HEK293 (cell line): Measurements from ENCODE around the gene GFOD1.

Experiments used
- CTCF ChIA-PET: fragments of 350-600 bp; formaldehyde crosslinking; extraction: SDS; loops from one replicate; lab custom pipeline; 2021; ENCODE audit warnings: antibody characterized with exemption; lab: Yijun Ruan, JAX
- POLR2A ChIA-PET: fragments of 300-600 bp; formaldehyde crosslinking; extraction: SDS; loops from one replicate; lab custom pipeline; 2020; ENCODE audit warnings: antibody characterized with exemption, inconsistent platforms; lab: Yijun Ruan, JAX
- H3K27ac ChIP-seq: fragments of 200-500 bp; sonication (Bioruptor generic); 2 replicates; pipeline ENCODE4 v1.5.1; 2014; ENCODE audit warnings: low read depth, low read length, control low read depth, inconsistent platforms; ENCODE audit errors: extremely low read depth
- H3K36me3 ChIP-seq, 2 experiments: fragments of 200-500 bp in 1 of 2; sonication (Bioruptor generic) in 1 of 2; 1 replicate in 1 of 2; 2 replicates in 1 of 2; pipeline ENCODE4 v1.5.1; 2014 to 2017; ENCODE audit warnings: inconsistent platforms in 2 of 2, low read length in 2 of 2; ENCODE audit not compliant: control insufficient read depth in 2 of 2, insufficient read depth in 1 of 2
- H3K4me1 ChIP-seq: fragments of 200-500 bp; sonication (Bioruptor generic); 2 replicates; pipeline ENCODE4 v1.5.1; 2014; ENCODE audit warnings: mild to moderate bottlenecking, low read length, inconsistent platforms; ENCODE audit not compliant: control insufficient read depth, insufficient read depth
- H3K4me3 ChIP-seq: 2 replicates; pipeline ENCODE4 v1.5.1; 2011; ENCODE audit warnings: low read depth, mild to moderate bottlenecking, control low read depth, low read length, moderate library complexity
- H3K9me3 ChIP-seq: fragments of 200-500 bp; sonication (Bioruptor generic); 2 replicates; pipeline ENCODE4 v1.5.1; 2014; ENCODE audit warnings: low read depth, low read length, inconsistent platforms; ENCODE audit not compliant: control insufficient read depth, insufficient read depth
- GFI1B ChIP-seq: fragments of 450-650 bp; formaldehyde crosslinking; IDR thresholded peaks from 2 replicates; pipeline ENCODE4 v1.5.1; 2016; ENCODE audit warnings: missing biosample characterization, missing genetic modification characterization
- HOXD13 ChIP-seq: sonication (generic); formaldehyde crosslinking; IDR thresholded peaks from 2 replicates; pipeline ENCODE4 v1.8.0; 2022; ENCODE audit warnings: missing genetic modification reagents, borderline replicate concordance
- PRDM1 ChIP-seq: fragments of 450-650 bp; formaldehyde crosslinking; IDR thresholded peaks from 2 replicates; pipeline ENCODE4; 2016; ENCODE audit warnings: missing biosample characterization, missing genetic modification characterization
- ZBTB21 ChIP-seq: fragments of 450-650 bp; formaldehyde crosslinking; IDR thresholded peaks from 2 replicates; pipeline ENCODE4 v1.5.1; 2017; ENCODE audit warnings: missing biosample characterization, missing genetic modification characterization
- ZBTB6 ChIP-seq: fragments of 450-650 bp; formaldehyde crosslinking; IDR thresholded peaks from 2 replicates; pipeline ENCODE4 v1.5.1; 2017; ENCODE audit warnings: missing biosample characterization, missing genetic modification characterization
- ZFP41 ChIP-seq: fragments of 450-650 bp; formaldehyde crosslinking; IDR thresholded peaks from 2 replicates; pipeline ENCODE4 v1.5.1; 2016; ENCODE audit warnings: missing biosample characterization, missing genetic modification characterization, borderline replicate concordance
- ZNF121 ChIP-seq: fragments of 450-650 bp; formaldehyde crosslinking; IDR thresholded peaks from 2 replicates; pipeline ENCODE4 v1.5.1; 2016; ENCODE audit warnings: missing biosample characterization, missing genetic modification characterization
- ZNF174 ChIP-seq: fragments of 450-650 bp; formaldehyde crosslinking; IDR thresholded peaks from 2 replicates; pipeline ENCODE4 v1.5.0; 2017; ENCODE audit warnings: missing biosample characterization, mild to moderate bottlenecking, missing genetic modification characterization
- ZNF18 ChIP-seq: fragments of 450-650 bp; formaldehyde crosslinking; IDR thresholded peaks from 2 replicates; pipeline ENCODE4 v1.5.1; 2016; ENCODE audit warnings: missing biosample characterization, missing genetic modification characterization
- ZNF202 ChIP-seq: fragments of 450-650 bp; formaldehyde crosslinking; IDR thresholded peaks from 2 replicates; pipeline ENCODE4 v1.5.1; 2016; ENCODE audit warnings: missing biosample characterization, missing genetic modification characterization, borderline replicate concordance
- ZNF223 ChIP-seq: fragments of 450-650 bp; formaldehyde crosslinking; IDR thresholded peaks from 2 replicates; pipeline ENCODE4 v1.5.1; 2016; ENCODE audit warnings: missing biosample characterization, missing genetic modification characterization
- ZNF292 ChIP-seq: fragments of 450-650 bp; formaldehyde crosslinking; IDR thresholded peaks from 2 replicates; pipeline ENCODE4 v1.5.1; 2016; ENCODE audit warnings: low read depth, missing biosample characterization, missing genetic modification characterization, borderline replicate concordance
- ZNF362 ChIP-seq: fragments of 450-650 bp; formaldehyde crosslinking; IDR thresholded peaks from 2 replicates; pipeline ENCODE4 v1.5.1; 2016; ENCODE audit warnings: missing biosample characterization, missing genetic modification characterization
- ZNF391 ChIP-seq: fragments of 450-650 bp; formaldehyde crosslinking; IDR thresholded peaks from 2 replicates; pipeline ENCODE4 v1.5.1; 2016; ENCODE audit warnings: low read depth, missing biosample characterization, missing genetic modification characterization, borderline replicate concordance
- ZNF518A ChIP-seq: fragments of 450-650 bp; formaldehyde crosslinking; conservative IDR thresholded peaks from 2 replicates; pipeline ENCODE4 v1.5.1; 2016; ENCODE audit warnings: low read depth, missing biosample characterization, missing genetic modification characterization
- ZNF544 ChIP-seq: fragments of 450-650 bp; formaldehyde crosslinking; IDR thresholded peaks from 2 replicates; pipeline ENCODE4 v1.5.0; 2017; ENCODE audit warnings: missing biosample characterization, missing genetic modification characterization
- ZNF555 ChIP-seq: fragments of 450-650 bp; formaldehyde crosslinking; conservative IDR thresholded peaks from 2 replicates; pipeline ENCODE4 v1.5.1; 2017; ENCODE audit warnings: missing biosample characterization, mild to moderate bottlenecking, missing genetic modification characterization, inconsistent platforms
- ZNF560 ChIP-seq: fragments of 450-650 bp; formaldehyde crosslinking; IDR thresholded peaks from 2 replicates; pipeline ENCODE4 v1.5.1; 2017; ENCODE audit warnings: missing biosample characterization, missing genetic modification characterization, borderline replicate concordance
- ZNF561 ChIP-seq: fragments of 450-650 bp; IDR thresholded peaks from 2 replicates; pipeline ENCODE4 v1.5.1; 2018; ENCODE audit warnings: missing biosample characterization, missing genetic modification characterization, borderline replicate concordance
- ZNF580 ChIP-seq: fragments of 450-650 bp; formaldehyde crosslinking; IDR thresholded peaks from 2 replicates; pipeline ENCODE4 v1.5.1; 2016; ENCODE audit warnings: missing biosample characterization, missing genetic modification characterization

GFOD1 gene

GRCh38 chr6:13526357-13526726 is 38.9 kb upstream of the GFOD1 start (continued):
- TF ChIP-seq ZNF518A (tag by site-specific recombination) (no peak), ZNF174 (tag by site-specific recombination) (no peak), ZNF223 (no peak), ZNF292 (tag by site-specific recombination) (no peak), ZNF544 (no peak), ZFP41 (no peak), ZNF580 (tag by site-specific recombination) (no peak)

GRCh38 chr6:13524801-13525508 is 37.6 kb upstream of the GFOD1 start:
- CTCF ChIA-PET, result interaction anchor here (0.7 kb wide), 1 partner anchor 33 kb away, joined by 4 read pairs; no protein-coding TSS in a partner anchor
- no peak overlapping the region for H3K27ac ChIP-seq
- H3K4me3 ChIP-seq, result no peak overlapping the region

More at GRCh38 chr6:13524801-13525508, 37.6 kb upstream of the GFOD1 start:
- POLR2A ChIA-PET, result no interaction called here
- no peaks in the 10 kb centered on the region for H3K4me1 ChIP-seq
- no peaks in the 10 kb centered on the region for H3K9me3 ChIP-seq
- TF ChIP-seq ZNF561 (tag by site-specific recombination) (no peak), ZNF580 (tag by site-specific recombination) (no peak), ZNF391 (no peak), ZBTB6 (tag by site-specific recombination) (no peak), ZNF18 (tag by site-specific recombination) (peak; percentile 50; the same call in 1 of the 2 replicates), GFI1B (tag by site-specific recombination) (no peak), ZNF555 (no peak), ZNF202 (tag by site-specific recombination) (no peak), HOXD13 (no peak), ZBTB21 (tag by site-specific recombination) (no peak), ZNF560 (tag by site-specific recombination) (no peak), PRDM1 (tag by site-specific recombination) (no peak), ZNF121 (tag by site-specific recombination) (peak; percentile 75), ZNF362 (tag by site-specific recombination) (no peak)
- no peaks in the 10 kb centered on the region for H3K36me3 ChIP-seq
